Measurements from ENCODE around the gene XPO6.

DNA sequence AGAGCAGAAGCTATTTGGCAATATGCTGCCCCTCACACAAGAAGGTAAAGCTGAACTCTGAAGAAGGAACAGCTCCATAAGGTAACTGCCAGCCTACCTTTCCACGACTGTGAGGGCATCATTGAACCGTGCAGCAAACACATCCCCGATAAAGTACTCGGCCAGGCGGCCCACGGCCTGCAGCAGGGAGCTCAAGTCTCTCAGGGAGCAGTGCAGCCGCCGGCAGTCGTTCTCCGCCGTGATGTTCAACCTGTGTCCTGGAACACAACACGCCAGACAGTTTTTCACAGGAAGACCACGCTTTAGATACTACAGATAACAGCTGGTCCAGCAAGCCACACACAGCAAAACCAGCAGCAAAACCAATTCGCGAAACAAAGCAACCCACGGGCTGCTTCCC, 86.2 kb downstream of the XPO6 start:
- TF ChIP-seq CTCF (IDR thresholded peaks at IDR 0.05; ENCODE audit: poor library complexity, severe bottlenecking) (no peak), EP300 (conservative IDR thresholded peaks at IDR 0.05; ENCODE audit: poor library complexity, severe bottlenecking) (no peak)
